GM23248 (cell line): Measurements from ENCODE around the gene ZNF593OS.

Source experiments
- EZH2 ChIP-seq: fragments of 200-600 bp; sonication (generic); IDR thresholded peaks from 2 replicates; pipeline ENCODE4 v1.6.1; 2018; ENCODE audit warnings: antibody characterized with exemption, mild to moderate bottlenecking; ENCODE audit not compliant: insufficient read depth, poor library complexity, severe bottlenecking
- EZH2phosphoT487 ChIP-seq: fragments of 200-600 bp; sonication (generic); IDR thresholded peaks from 2 replicates; pipeline ENCODE4 v1.6.1; 2018; ENCODE audit warnings: antibody characterized with exemption, moderate library complexity, mild to moderate bottlenecking, low read depth; ENCODE audit not compliant: insufficient read depth

DNA sequence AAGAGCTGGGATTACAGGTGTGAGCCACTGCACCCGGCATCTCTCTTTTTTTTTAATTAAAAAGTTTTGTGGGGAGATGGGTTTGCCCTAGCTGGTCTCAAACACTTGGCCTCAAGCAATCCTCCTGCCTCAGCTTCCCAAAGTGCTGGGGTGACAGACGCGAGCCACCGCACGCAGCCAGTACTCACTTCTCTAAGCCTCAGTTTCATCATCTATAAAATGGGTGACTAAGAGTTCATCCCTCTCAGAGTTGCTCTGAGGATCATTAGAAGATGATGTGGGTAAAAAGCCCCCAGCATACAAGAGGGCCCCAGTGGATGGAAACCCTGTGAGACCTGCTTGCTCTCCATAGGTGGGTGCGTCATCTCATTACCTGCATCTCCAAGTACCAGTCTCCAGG lies 16.2 kb upstream of the ZNF593OS start:
- no peak for TF ChIP-seq EZH2
- no peak for TF ChIP-seq EZH2phosphoT487
